HUES64 (cell line): ENCODE measurements around the gene GPR39.

Experiments
- H3K27ac ChIP-seq: 2 replicates; pipeline ENCODE4 v1.7.0; 2013; ENCODE audit warnings: low read depth, low read length, inconsistent platforms
- H3K27me3 ChIP-seq: 2 replicates; pipeline ENCODE4 v1.6.1; 2013; ENCODE audit warnings: mild to moderate bottlenecking, low read length; ENCODE audit not compliant: insufficient read depth
- H3K36me3 ChIP-seq: 2 replicates; pipeline ENCODE4 v1.6.1; 2013; ENCODE audit warnings: mild to moderate bottlenecking, low read length; ENCODE audit not compliant: insufficient read depth
- H3K4me1 ChIP-seq: 2 replicates; pipeline ENCODE4 v1.6.1; 2013; ENCODE audit warnings: mild to moderate bottlenecking, low read length, moderate library complexity; ENCODE audit not compliant: insufficient read depth
- H3K4me3 ChIP-seq: 2 replicates; pipeline ENCODE4 v1.5.1; 2013; ENCODE audit warnings: mild to moderate bottlenecking, low read length, moderate library complexity
- H3K9ac ChIP-seq: 2 replicates; pipeline ENCODE4 v1.6.1; 2013; ENCODE audit warnings: mild to moderate bottlenecking, low read depth, low read length
- H3K9me3 ChIP-seq: 2 replicates; pipeline ENCODE4 v1.6.1; 2013; ENCODE audit warnings: low read depth, low read length; ENCODE audit not compliant: insufficient read depth
- WGBS: fragments of 150-250, 120-280 bp; methylation state at CpG from one replicate; pipeline ENCODE4 v1.1.7; 2013; ENCODE audit warnings: missing lambda C conversion rate; 5-methylcytosine and 5-hydroxymethylcytosine counted together

The GPR39 gene

GRCh38 chr2:132678483-132678882 is 261.9 kb downstream of the GPR39 start:
- Histone ChIP-seq H3K9me3 (no peaks in the 10 kb centered on the region), H3K27me3 (no peaks in the 10 kb centered on the region), H3K9ac (no peak overlapping the region), H3K36me3 (no peaks in the 10 kb centered on the region), H3K4me3 (no peak overlapping the region), H3K27ac (no peak overlapping the region), H3K4me1 (no peaks in the 10 kb centered on the region; the same call in 1 of the 2 replicates)
- 97% methylated on average over 2 of the region's 2 CpGs for WGBS

GRCh38 chr2:132680544-132680943 is 263.9 kb downstream of the GPR39 start:
- no peak overlapping the region for H3K4me3 ChIP-seq
- no peaks in the 10 kb centered on the region for H3K4me1 ChIP-seq
- H3K9me3 ChIP-seq = no peaks in the 10 kb centered on the region
- 92% methylated on average over 3 of the region's 3 CpGs for WGBS
- no peaks in the 10 kb centered on the region for H3K36me3 ChIP-seq
- no peak overlapping the region for H3K9ac ChIP-seq
- H3K27ac ChIP-seq = no peak overlapping the region
- H3K27me3 ChIP-seq = no peaks in the 10 kb centered on the region

- no peaks in the 10 kb centered on the region for H3K9me3 ChIP-seq
- no peak overlapping the region for H3K27ac ChIP-seq
- H3K9ac ChIP-seq = no peak overlapping the region
- no peaks in the 10 kb centered on the region for H3K36me3 ChIP-seq
- 91% methylated on average over 1 of the region's 1 CpG for WGBS
- no peak overlapping the region for H3K4me3 ChIP-seq
- no peaks in the 10 kb centered on the region for H3K4me1 ChIP-seq
- no peaks in the 10 kb centered on the region for H3K27me3 ChIP-seq
Measured at GRCh38 chr2:132681766-132682165, 265.2 kb downstream of the GPR39 start.

DNA sequence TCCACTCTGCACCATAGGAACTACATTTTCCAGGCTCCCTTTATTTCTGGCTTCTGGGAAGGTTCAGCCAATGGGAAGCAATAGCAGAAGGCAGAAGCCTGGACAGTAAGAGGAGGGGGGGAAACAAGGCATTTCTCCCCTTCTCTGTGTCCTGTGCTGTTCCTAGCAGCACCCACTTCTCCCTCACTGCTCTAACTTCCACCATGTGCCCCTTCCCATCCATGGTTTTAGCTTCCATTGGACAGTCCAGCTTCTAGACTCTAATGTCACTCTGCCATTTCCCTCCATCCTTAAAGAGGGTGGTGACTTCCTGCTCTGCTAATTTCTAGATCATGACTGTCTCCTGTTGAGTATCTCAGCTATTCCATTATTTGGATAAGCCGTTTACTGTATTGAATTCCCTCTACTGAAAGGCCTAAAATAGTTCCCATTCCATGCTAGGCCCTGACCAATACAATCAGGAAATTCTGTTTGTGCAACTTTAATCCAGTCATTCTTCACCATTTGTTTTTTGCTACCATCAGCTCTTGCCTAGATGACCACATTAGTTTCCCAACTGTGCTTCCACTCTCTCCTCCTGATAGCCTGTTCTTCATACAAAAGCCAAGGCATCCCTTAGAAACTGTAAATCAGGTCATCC is 274.2 kb downstream of the GPR39 start:
- Histone ChIP-seq H3K27me3 (no peaks in the 10 kb centered on the region), H3K9me3 (no peaks in the 10 kb centered on the region)
- 92% methylated on average over 1 of the region's 1 CpG for WGBS

GRCh38 chr2:132691556-132691955 is 275.0 kb downstream of the GPR39 start:
- Histone ChIP-seq H3K4me1 (peaks cover 5% of the 10 kb centered on the region; the same call in 1 of the 2 replicates), H3K9me3 (no peaks in the 10 kb centered on the region), H3K27ac (no peak overlapping the region), H3K4me3 (no peak overlapping the region), H3K27me3 (no peaks in the 10 kb centered on the region), H3K36me3 (no peaks in the 10 kb centered on the region), H3K9ac (no peak overlapping the region)
- 95% methylated on average over 4 of the region's 4 CpGs for WGBS

More for the DNA sequence above, 274.2 kb downstream of the GPR39 start:
- Histone ChIP-seq H3K27ac (no peak overlapping the region), H3K36me3 (no peaks in the 10 kb centered on the region), H3K4me1 (peaks cover 5% of the 10 kb centered on the region; the same call in 1 of the 2 replicates), H3K9ac (no peak overlapping the region), H3K4me3 (no peak overlapping the region)

- Histone ChIP-seq H3K4me1 (peaks cover 5% of the 10 kb centered on the region; the same call in 1 of the 2 replicates), H3K27ac (no peak overlapping the region), H3K4me3 (no peak overlapping the region), H3K9ac (no peak overlapping the region), H3K27me3 (no peaks in the 10 kb centered on the region), H3K36me3 (no peaks in the 10 kb centered on the region), H3K9me3 (no peaks in the 10 kb centered on the region)
- 100% methylated on average over 1 of the region's 1 CpG for WGBS
Measured at GRCh38 chr2:132692816-132693215, 276.2 kb downstream of the GPR39 start.
